ENCODE measurements around the gene GPSM3. TPM values are rescaled to one million over a fixed set of nuclear protein-coding genes. Genes with fewer than 3 reads are reported as not detected.
"Not testable (repeated sequence)": the region's sequence is repeated elsewhere in the genome, so short reads cannot be mapped to it uniquely, and the experiment has no call there.

The GPSM3 gene
- total and polyA plus RNA-seq, 2 experiments from 2014 or later, result 14.5 to 18.0 TPM

DNA sequence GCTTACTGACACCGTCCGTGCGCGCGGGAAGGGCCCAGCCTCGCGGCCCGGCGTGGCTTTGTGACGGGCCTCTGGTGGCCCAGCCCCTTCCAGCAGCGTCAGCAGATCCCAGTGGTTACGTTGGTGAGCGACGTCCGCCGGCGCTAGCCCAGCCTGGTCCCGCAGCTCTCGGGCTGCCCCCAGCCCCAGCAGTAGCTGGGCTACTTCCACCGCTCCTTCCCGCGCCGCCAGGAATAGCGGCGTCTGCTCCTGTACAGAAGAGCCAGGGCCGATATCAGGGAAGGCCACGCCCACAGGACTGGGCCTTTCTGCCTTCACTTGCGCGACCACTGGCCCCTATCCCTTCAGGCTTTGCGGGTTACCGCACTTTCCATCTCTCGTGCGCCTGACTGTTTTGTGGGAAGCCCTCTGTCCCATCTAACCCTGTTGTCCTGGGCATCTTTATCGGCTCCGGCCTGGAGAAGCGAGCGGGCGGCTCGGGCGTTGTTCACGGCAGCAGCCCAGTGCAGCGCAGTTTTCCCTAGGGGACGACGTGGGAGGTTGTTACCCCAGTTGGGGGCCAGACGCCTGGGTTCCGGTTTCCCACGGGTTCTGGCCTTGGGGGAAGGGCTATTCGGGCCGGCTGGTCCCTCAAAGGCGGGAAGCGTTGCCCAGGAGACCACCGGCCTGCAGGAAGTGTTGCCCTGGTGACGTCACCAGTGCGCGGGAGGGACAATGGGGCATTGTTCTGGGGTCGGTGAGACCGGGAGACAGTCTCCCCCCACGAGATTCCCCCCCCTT lies 3.6 kb upstream of the GPSM3 start:
- Histone ChIP-seq H3K4me3 (peak overlapping the region; percentile 37), H3K27ac (peak overlapping the region; percentile 93), H3K9me3 (ENCODE audit: low read depth) (no peaks in the 10 kb centered on the region), H3K36me3 (no peaks in the 10 kb centered on the region), H3K4me1 (ENCODE audit: low read depth) (no peaks in the 10 kb centered on the region), H3K27me3 (no peaks in the 10 kb centered on the region)
- peak; percentile 76 to 98 for DNase-seq (ENCODE audit: low read depth in 1 of 2, low spot score in 1 of 2)
- TF ChIP-seq, protein P1, sequence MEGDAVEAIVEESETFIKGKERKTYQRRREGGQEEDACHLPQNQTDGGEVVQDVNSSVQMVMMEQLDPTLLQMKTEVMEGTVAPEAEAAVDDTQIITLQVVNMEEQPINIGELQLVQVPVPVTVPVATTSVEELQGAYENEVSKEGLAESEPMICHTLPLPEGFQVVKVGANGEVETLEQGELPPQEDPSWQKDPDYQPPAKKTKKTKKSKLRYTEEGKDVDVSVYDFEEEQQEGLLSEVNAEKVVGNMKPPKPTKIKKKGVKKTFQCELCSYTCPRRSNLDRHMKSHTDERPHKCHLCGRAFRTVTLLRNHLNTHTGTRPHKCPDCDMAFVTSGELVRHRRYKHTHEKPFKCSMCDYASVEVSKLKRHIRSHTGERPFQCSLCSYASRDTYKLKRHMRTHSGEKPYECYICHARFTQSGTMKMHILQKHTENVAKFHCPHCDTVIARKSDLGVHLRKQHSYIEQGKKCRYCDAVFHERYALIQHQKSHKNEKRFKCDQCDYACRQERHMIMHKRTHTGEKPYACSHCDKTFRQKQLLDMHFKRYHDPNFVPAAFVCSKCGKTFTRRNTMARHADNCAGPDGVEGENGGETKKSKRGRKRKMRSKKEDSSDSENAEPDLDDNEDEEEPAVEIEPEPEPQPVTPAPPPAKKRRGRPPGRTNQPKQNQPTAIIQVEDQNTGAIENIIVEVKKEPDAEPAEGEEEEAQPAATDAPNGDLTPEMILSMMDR (IDR thresholded peaks at IDR 0.05; ENCODE audit: low read depth, low read length), result no peak

GRCh38 chr6:32195652-32195901 lies 3.1 kb upstream of the GPSM3 start:
- Histone ChIP-seq H3K9me3 (ENCODE audit: low read depth) (no peaks in the 10 kb centered on the region), H3K36me3 (no peaks in the 10 kb centered on the region), H3K4me1 (ENCODE audit: low read depth) (no peaks in the 10 kb centered on the region), H3K27ac (peak overlapping the region; percentile 93), H3K4me3 (peak overlapping the region; percentile 37), H3K27me3 (no peaks in the 10 kb centered on the region)
- TF ChIP-seq, protein P1 (IDR thresholded peaks at IDR 0.05; ENCODE audit: low read depth, low read length), result peak; percentile 25
- DNase-seq (ENCODE audit: low read depth in 1 of 2, low spot score in 1 of 2), result peak; percentile 100

GRCh38 chr6:32194825-32195651 lies 2.6 kb upstream of the GPSM3 start:
- H3K4me1 ChIP-seq (ENCODE audit: low read depth), result no peaks in the 10 kb centered on the region
- no peaks in the 10 kb centered on the region for H3K36me3 ChIP-seq
- peak; percentile 38 to 76 for DNase-seq (ENCODE audit: low read depth in 1 of 2, low spot score in 1 of 2)

GRCh38 chr6:32194388-32194787 lies 1.9 kb upstream of the GPSM3 start:
- no peaks in the 10 kb centered on the region for H3K27me3 ChIP-seq
- no peak overlapping the region for H3K4me3 ChIP-seq
- peak overlapping the region; percentile 98 for H3K27ac ChIP-seq
- TF ChIP-seq, protein P1 (IDR thresholded peaks at IDR 0.05; ENCODE audit: low read depth, low read length), result no peak
- DNase-seq (ENCODE audit: low read depth in 1 of 2, low spot score in 1 of 2), result no peak
- H3K36me3 ChIP-seq, result no peaks in the 10 kb centered on the region
- H3K4me1 ChIP-seq (ENCODE audit: low read depth), result no peaks in the 10 kb centered on the region
- H3K9me3 ChIP-seq (ENCODE audit: low read depth), result no peaks in the 10 kb centered on the region

More at GRCh38 chr6:32194825-32195651, 2.6 kb upstream of the GPSM3 start:
- peak overlapping the region; percentile 98 for H3K27ac ChIP-seq
- no peaks in the 10 kb centered on the region for H3K9me3 ChIP-seq (ENCODE audit: low read depth)
- H3K4me3 ChIP-seq, result peak overlapping the region; percentile 47
- TF ChIP-seq, protein P1 (IDR thresholded peaks at IDR 0.05; ENCODE audit: low read depth, low read length), result peak; percentile 64
- H3K27me3 ChIP-seq, result no peaks in the 10 kb centered on the region

GRCh38 chr6:32193096-32193495 lies 653 bp upstream of the GPSM3 start:
- not testable (repeated sequence) for H3K9me3 ChIP-seq (ENCODE audit: low read depth); H3K4me3 ChIP-seq; H3K4me1 ChIP-seq (ENCODE audit: low read depth); H3K27me3 ChIP-seq; DNase-seq (ENCODE audit: low read depth in 1 of 2, low spot score in 1 of 2); H3K36me3 ChIP-seq
- peak overlapping the region; percentile 45 for H3K27ac ChIP-seq

Data from cardiac muscle cell (in vitro differentiated cells and primary cell).